ENCODE measurements around the gene GCNT1. TPM values are rescaled to one million over a fixed set of nuclear protein-coding genes. Genes with fewer than 3 reads are reported as not detected.

The GCNT1 gene
- total RNA-seq, 6 experiments from 2014 or later, result 15.0 to 26.2 (median 19.7) TPM

DNA sequence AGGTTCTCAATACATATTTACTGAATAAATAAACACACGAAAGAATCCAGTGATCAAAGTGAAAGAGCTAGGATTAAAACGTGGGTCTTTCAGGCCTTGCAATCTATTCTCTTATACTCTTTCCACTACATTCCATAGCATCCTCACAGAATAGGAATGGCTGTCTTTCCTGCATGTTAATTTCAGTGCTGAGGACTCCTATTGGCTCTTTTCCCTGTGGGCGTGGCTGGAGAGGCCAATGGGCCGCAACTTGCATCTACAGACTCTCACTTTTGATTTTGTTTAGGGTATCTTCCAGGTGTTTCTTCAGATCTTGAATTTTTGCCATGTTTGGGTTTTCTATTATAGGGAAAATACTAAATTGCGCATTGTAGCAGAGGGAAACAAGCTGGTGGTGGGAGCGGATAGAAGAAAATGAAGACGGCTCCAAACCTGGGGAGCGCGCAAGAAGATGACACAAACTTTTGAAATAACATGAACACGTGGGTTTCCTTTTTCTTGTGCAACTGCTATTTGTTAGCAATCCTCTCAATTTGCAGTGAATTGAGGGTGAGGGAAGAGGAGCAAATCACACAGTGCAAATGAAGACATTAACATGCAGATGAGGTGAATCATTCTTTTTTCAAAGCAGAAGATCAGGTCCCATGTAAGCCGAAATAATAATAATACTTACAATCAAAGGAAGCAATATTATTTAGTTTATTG lies 93.9 kb downstream of the GCNT1 start:
- H3K4me3 Mint-ChIP-seq, result no peak overlapping the region
- DNase-seq, result no peak
- no peaks in the 10 kb centered on the region for H3K36me3 Mint-ChIP-seq (ENCODE audit: low read depth)
- H3K27me3 Mint-ChIP-seq (ENCODE audit: insufficient read depth), result peaks cover 3% of the 10 kb centered on the region
- H3K9me3 Mint-ChIP-seq, result no peaks in the 10 kb centered on the region
- peaks cover 24% of the 10 kb centered on the region for H3K4me1 Mint-ChIP-seq (ENCODE audit: low read depth)
- TF ChIP-seq CTCF (IDR thresholded peaks at IDR 0.05), result no peak
- H3K27ac Mint-ChIP-seq, result no peak overlapping the region

- Mint-ChIP-seq H3K4me1 (ENCODE audit: low read depth) (peaks cover 32% of the 10 kb centered on the region), H3K27ac (no peak overlapping the region), H3K27me3 (ENCODE audit: insufficient read depth) (peaks cover 3% of the 10 kb centered on the region), H3K36me3 (ENCODE audit: low read depth) (no peaks in the 10 kb centered on the region), H3K4me3 (no peak overlapping the region), H3K9me3 (no peaks in the 10 kb centered on the region)
- DNase-seq, result no peak
- no peak for TF ChIP-seq CTCF (IDR thresholded peaks at IDR 0.05)
Measured at GRCh38 chr9:76553680-76554079, 94.7 kb downstream of the GCNT1 start.

Other genes with a start within 250 kb of the GCNT1 start
- gene RFK, start 64.8 kb upstream of the GCNT1 start, total RNA-seq (2021; fragmentation: NEBNext Ultra II Directional; extraction: Animal tissue kit (Norgen Biotek cat#: 25700)), result 10 to 100 TPM; 16.7 to 19.0 (median 18.1) TPM

All from HFFc6 (cell line).